NCI-H510A treated with DMSO at 0.1 percent for 48 hours (cell line): Measurements from ENCODE around the gene PDE2A.

ENCODE experiments used
- DNase-seq: peaks from one replicate; lab custom pipeline; 2025; lab: John Stamatoyannopoulos, UW

PDE2A gene

GRCh38 chr11:72635309-72635915 lies 38.8 kb downstream of the PDE2A start:
- no peak for DNase-seq

GRCh38 chr11:72634472-72635095 lies 39.6 kb downstream of the PDE2A start:
- no peak for DNase-seq

- no peak for DNase-seq
Observed at GRCh38 chr11:72634016-72634415, 40.2 kb downstream of the PDE2A start.

GRCh38 chr11:72633068-72633467 lies 41.2 kb downstream of the PDE2A start:
- no peak for DNase-seq

- DNase-seq, result no peak
Observed at GRCh38 chr11:72631806-72632731, 42.2 kb downstream of the PDE2A start.

- DNase-seq, result no peak
Observed at GRCh38 chr11:72630104-72630852, 43.9 kb downstream of the PDE2A start.

GRCh38 chr11:72629266-72629665 lies 45.0 kb downstream of the PDE2A start:
- no peak for DNase-seq

GRCh38 chr11:72627594-72628281 lies 46.5 kb downstream of the PDE2A start:
- DNase-seq, result no peak

- DNase-seq, result no peak
Observed at GRCh38 chr11:72626414-72626936, 47.7 kb downstream of the PDE2A start.

GRCh38 chr11:72625691-72626413 lies 48.4 kb downstream of the PDE2A start:
- peak; percentile 18 for DNase-seq

- no peak for DNase-seq
Observed at GRCh38 chr11:72624496-72625201, 49.6 kb downstream of the PDE2A start.

GRCh38 chr11:72623052-72623451 lies 51.2 kb downstream of the PDE2A start:
- DNase-seq, result no peak

- no peak for DNase-seq
Observed at GRCh38 chr11:72621008-72621610, 53.1 kb downstream of the PDE2A start.

GRCh38 chr11:72618803-72619202 lies 55.4 kb downstream of the PDE2A start:
- DNase-seq, result no peak

GRCh38 chr11:72617080-72617762 lies 57.0 kb downstream of the PDE2A start:
- DNase-seq, result no peak

GRCh38 chr11:72616655-72617054 lies 57.6 kb downstream of the PDE2A start:
- no peak for DNase-seq

GRCh38 chr11:72615329-72615728 lies 58.9 kb downstream of the PDE2A start:
- no peak for DNase-seq

GRCh38 chr11:72614381-72614780 lies 59.8 kb downstream of the PDE2A start:
- DNase-seq, result no peak

- no peak for DNase-seq
Observed at GRCh38 chr11:72613977-72614376, 60.2 kb downstream of the PDE2A start.
